ENCODE data around the gene ALKBH3.

GRCh38 chr11:43968719-43969118, 88.1 kb downstream of the ALKBH3 start:
- TF ChIP-seq CTCF (IDR thresholded peaks at IDR 0.05) (no peak), POLR2A (IDR thresholded peaks at IDR 0.05) (no peak)

Measured in stomach (tissue), 4 donors.